ENCODE measurements around the gene KRT76. TPM values are rescaled to one million over a fixed set of nuclear protein-coding genes. Genes with fewer than 3 reads are reported as not detected.

KRT76 gene
- total RNA-seq, 4 donors from 2014 or later, result 0.15 TPM; not detected in 3

DNA sequence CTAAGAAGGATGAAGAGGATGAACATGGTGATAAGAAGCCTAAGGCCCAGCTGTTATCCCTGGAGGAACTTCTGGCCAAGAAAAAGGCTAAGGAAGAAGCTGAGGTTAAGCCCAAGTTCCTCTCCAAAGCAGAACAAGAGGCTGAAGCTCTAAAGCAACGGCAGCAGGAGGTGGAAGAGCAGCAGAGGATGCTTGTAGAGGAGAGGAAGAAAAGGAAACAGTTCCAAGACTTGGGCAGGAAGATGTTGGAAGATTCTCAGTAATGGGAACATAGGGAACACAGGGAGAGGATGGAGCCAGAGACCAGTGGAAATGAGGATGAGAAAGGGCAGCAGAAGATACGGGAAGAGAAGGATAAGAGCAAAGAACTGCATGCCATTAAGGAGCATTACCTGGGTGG lies 46.4 kb downstream of the KRT76 start:
- H3K36me3 ChIP-seq, result no peaks in the 10 kb centered on the region
- ATAC-seq, result no peak
- no peaks in the 10 kb centered on the region for H3K9me3 ChIP-seq
- H3K27ac ChIP-seq, result no peak overlapping the region
- H3K4me3 ChIP-seq, result no peak overlapping the region
- peaks cover 55% of the 10 kb centered on the region for H3K27me3 ChIP-seq
- H3K4me1 ChIP-seq, result no peaks in the 10 kb centered on the region
- no peak for TF ChIP-seq POLR2A (IDR thresholded peaks at IDR 0.05)
- TF ChIP-seq POLR2AphosphoS5 (IDR thresholded peaks at IDR 0.05), result no peak
- no peak for TF ChIP-seq CTCF (IDR thresholded peaks at IDR 0.05)
- no peak for TF ChIP-seq EP300 (IDR thresholded peaks at IDR 0.05)
- WGBS, 2 donors (ENCODE audit: low coverage in 1 of 2), result 42 to 76% methylated on average over 2 of the region's 2 CpGs

- H3K4me3 ChIP-seq, result no peak overlapping the region
- H3K36me3 ChIP-seq, result no peaks in the 10 kb centered on the region
- no peaks in the 10 kb centered on the region for H3K4me1 ChIP-seq
- H3K9me3 ChIP-seq, result no peaks in the 10 kb centered on the region
- 92 to 95% methylated on average over 8 to 13 of the region's 13 CpGs for WGBS, 2 donors (ENCODE audit: low coverage in 1 of 2)
- TF ChIP-seq EP300 (IDR thresholded peaks at IDR 0.05), result no peak
- no peak for TF ChIP-seq POLR2A (IDR thresholded peaks at IDR 0.05)
- no peak for TF ChIP-seq POLR2AphosphoS5 (IDR thresholded peaks at IDR 0.05)
- no peak for TF ChIP-seq CTCF (IDR thresholded peaks at IDR 0.05)
- ATAC-seq, result no peak
- no peak overlapping the region for H3K27ac ChIP-seq
- peaks cover 55% of the 10 kb centered on the region for H3K27me3 ChIP-seq
Measured at GRCh38 chr12:52730383-52730782, 46.8 kb downstream of the KRT76 start.

GRCh38 chr12:52729147-52729546 lies 48.0 kb downstream of the KRT76 start:
- no peaks in the 10 kb centered on the region for H3K36me3 ChIP-seq
- no peaks in the 10 kb centered on the region for H3K9me3 ChIP-seq
- H3K27ac ChIP-seq, result no peak overlapping the region
- H3K4me3 ChIP-seq, result no peak overlapping the region
- peaks cover 49% of the 10 kb centered on the region for H3K27me3 ChIP-seq
- TF ChIP-seq EP300 (IDR thresholded peaks at IDR 0.05) (no peak), POLR2AphosphoS5 (IDR thresholded peaks at IDR 0.05) (no peak), CTCF (IDR thresholded peaks at IDR 0.05) (no peak), POLR2A (IDR thresholded peaks at IDR 0.05) (no peak)
- 80 to 82% methylated on average over 5 to 10 of the region's 10 CpGs for WGBS, 2 donors (ENCODE audit: low coverage in 1 of 2)
- ATAC-seq, result no peak
- no peaks in the 10 kb centered on the region for H3K4me1 ChIP-seq

- TF ChIP-seq EP300 (IDR thresholded peaks at IDR 0.05) (no peak), POLR2A (IDR thresholded peaks at IDR 0.05) (no peak), POLR2AphosphoS5 (IDR thresholded peaks at IDR 0.05) (no peak), CTCF (IDR thresholded peaks at IDR 0.05) (no peak)
- H3K36me3 ChIP-seq, result no peaks in the 10 kb centered on the region
- no peak overlapping the region for H3K27ac ChIP-seq
- no peak overlapping the region for H3K4me3 ChIP-seq
- WGBS, 2 donors (ENCODE audit: low coverage in 1 of 2), result 76 to 92% methylated on average over 2 of the region's 2 CpGs
- H3K4me1 ChIP-seq, result no peaks in the 10 kb centered on the region
- H3K9me3 ChIP-seq, result no peaks in the 10 kb centered on the region
- ATAC-seq, result no peak
- H3K27me3 ChIP-seq, result peaks cover 43% of the 10 kb centered on the region
Measured at GRCh38 chr12:52728374-52728773, 48.8 kb downstream of the KRT76 start.

- TF ChIP-seq POLR2AphosphoS5 (IDR thresholded peaks at IDR 0.05) (no peak), EP300 (IDR thresholded peaks at IDR 0.05) (no peak), CTCF (IDR thresholded peaks at IDR 0.05) (no peak), POLR2A (IDR thresholded peaks at IDR 0.05) (no peak)
- Histone ChIP-seq H3K27me3 (peaks cover 39% of the 10 kb centered on the region), H3K36me3 (no peaks in the 10 kb centered on the region), H3K4me1 (no peaks in the 10 kb centered on the region), H3K4me3 (no peak overlapping the region), H3K27ac (no peak overlapping the region), H3K9me3 (no peaks in the 10 kb centered on the region)
- no peak for ATAC-seq
- WGBS, 2 donors (ENCODE audit: low coverage in 1 of 2), result 76 to 82% methylated on average over 4 of the region's 4 CpGs
Measured at GRCh38 chr12:52727037-52727436, 50.1 kb downstream of the KRT76 start.

All from gastroesophageal sphincter (tissue), 4 donors.